Measurements from ENCODE around the gene NCOA3.

Gene NCOA3

DNA sequence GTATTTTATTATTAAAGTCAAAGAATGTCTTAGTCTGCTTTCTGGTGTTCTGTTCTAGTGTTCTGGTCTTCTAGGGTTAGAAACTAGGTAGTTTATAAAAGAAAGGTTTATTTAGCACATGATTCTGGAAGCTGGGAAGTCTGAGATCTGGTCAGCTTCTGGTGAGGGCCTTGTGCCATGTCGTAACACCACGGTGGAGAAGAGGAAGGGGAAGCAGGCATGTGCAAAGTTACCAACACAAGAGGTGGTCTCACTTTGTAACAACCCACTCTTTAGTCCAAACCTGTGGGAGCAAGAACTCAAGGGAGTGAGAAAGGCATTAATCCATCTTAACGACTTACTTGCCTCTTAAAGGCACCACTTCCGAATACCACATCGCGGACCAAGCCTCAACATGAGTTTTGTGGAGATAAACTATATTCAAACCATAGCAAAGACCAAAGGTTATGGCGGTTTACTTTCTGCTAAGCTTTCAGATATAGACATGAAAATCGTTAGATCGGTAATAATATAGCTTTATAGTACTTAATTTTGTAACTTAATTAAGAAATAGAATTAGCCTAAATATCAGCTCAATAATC lies 99.4 kb downstream of the NCOA3 start:
- DNase-seq: no peak

DNA sequence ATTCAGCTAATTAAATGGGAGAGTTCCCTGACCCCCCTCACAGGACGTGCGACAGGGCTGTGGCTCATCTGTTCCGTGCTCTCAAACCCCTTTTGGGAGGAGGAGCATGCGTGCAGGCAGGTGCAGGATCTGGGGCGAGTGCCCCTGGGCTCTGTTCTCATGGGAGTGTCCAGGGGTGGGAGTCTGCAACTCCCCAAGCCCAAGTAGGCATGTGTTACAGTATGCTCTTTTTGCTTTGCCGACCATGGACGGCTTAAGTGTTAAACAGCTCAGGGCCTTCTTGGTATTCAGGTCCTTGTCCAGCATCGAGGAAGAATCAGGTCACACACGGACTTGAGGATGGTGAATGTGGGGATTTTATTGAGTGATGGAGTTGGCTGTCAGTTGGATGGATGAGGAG lies 101.6 kb downstream of the NCOA3 start:
- no peak for DNase-seq

DNA sequence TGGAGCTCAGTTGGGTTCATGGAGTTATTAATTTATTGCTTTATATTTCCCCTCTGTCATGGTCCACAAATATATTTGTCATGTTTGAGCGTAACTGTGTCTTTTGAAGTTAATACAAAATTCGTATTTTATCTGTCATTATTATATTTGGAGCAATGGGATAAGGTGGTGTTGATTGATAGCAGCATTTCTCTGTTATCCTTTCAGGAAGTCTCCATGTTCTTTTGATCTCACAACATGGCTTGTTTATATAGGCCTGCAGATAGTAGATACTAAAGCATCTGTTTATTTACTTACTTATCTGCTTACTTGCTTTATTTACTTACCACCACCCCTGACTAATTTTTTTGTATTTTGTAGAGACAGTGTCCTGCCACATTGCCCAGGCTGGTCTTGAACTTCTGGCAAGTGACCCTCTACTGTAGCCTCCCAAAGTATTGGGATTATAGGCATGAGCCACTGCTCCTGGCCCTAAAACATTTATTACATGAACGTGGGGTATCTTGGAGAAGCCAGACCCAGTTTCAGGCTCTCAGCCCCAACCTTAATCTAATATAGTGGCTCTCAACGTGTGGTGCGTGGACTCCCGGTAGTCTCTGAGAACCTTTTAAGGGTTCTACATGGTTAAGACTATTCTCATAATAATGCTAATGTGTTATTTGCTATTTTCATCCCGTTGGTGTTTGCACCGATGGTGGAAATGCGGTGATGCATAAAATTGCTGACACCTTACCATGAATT lies 104.2 kb downstream of the NCOA3 start:
- DNase-seq: no peak

DNA sequence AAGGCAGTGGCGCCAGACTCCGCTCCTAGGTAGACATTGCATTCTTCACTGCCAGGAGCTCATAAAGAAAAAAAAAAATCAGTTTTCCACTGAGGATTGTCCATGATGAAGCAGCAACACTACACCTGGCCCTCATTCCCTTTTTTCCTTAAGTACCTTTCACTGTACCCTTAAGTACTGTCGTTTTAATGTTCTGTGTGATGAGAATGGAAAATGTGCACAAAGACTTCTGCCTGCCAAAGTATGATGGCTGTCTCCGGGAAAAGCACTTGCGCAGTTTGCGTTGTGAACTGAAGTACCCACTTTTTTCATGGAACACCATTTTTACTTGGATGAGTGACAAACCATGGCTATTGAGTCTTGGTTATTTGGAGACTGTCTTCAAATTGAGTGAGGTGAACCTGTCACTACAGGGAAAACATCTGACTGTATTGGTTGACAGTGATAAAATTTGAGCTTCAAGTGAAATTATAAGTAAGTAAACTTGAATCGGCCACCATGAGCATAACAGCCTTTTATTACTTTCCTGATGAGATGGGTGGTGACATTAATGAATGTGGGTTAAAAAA lies 104.8 kb downstream of the NCOA3 start:
- DNase-seq: no peak

DNA sequence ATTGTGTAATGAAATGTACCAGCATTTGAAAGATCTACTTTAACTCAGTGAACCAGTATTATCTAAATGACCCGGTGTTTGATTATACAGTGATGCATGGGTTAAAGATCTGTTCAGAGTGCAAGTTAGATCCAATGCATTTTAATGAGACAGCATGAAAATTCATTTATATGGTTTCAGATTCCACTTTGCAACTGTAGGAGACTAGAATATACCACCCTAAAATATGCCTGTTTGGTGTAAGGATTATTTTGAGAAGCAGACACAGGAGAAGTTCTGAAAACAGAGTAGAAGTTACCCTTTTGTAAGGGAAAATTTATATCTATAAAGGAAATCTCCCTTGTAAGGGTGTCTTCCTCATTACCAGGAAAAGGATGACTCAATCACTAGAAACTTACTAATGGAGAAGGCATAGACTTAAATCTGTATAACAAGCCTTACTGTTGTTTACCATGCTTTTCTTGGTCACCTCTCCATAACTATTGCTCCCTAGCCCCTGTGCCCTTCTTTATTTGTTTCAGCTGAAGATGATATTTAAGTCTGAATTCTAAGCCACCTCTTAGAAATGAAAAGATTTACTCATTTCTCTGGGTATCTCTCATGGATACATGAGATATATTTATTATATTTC lies 105.4 kb downstream of the NCOA3 start:
- peak in 1 of 5 experiments; percentile 15 for DNase-seq

DNA sequence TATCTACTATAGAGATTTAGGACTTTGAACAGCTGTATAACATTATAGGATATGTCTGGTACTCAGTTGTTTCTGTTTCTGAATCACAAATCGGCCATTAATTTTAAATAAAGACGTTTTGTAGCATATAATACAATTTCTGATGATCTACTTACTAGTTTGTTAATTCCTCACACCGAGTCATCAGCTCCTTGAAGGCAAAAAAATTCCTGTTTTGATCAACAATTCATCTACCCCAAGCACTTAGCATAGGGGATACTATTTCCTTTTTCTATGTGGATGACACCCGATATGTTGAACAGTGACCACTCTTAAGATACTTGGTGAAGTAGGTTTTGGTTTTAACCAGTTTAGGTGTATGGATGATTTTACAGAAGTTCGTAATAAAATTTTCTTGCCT lies 107.3 kb downstream of the NCOA3 start:
- no peak for DNase-seq

DNA sequence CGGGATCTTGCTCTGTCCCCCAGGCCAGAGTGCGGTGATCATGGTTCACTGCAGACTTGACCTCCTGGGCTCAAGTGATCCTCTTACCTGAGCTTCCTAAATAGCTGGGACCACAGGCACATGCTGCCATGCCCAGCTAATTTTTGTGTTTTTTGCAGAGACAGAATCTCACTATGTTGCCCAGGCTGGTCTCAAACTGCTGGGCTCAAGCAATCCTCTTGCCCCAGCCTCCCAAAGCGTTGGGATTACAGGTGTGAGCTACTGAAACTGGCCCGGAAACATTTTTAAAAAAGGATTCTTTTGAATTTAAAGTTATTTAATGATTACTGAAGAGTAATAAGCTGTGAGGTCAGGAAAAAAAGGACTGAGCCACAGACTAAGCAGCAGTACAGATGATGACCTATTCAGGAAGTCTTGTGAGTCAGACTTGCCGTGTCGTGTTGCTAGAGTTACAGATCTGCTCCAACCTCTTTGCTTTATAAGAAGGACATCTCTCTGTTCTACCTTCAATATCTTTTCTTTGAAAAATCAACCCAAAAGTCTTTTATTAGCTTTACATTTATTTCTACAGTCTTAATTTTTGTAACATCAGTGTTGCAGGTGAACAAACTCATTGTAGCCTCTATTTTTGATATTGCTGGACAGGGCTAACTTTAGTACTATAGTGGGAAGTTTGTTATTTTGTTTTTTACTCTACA lies 108.7 kb downstream of the NCOA3 start:
- peak in 3 of 5 experiments; percentile 30 to 84 (median 47) for DNase-seq

DNA sequence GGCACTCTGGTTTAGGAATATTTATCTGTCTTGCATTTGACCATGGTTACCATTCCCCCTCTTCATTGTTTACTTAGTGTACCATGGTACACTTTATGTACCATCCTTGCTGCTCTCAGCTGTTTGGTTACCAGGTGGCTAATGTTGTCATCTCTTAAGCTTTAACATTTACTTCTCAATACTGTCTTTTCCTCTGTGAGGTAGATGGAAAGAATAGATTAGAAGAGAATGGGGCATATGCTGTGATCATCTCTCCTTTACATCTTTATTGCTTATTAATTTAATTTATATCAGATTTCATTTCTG lies 109.2 kb downstream of the NCOA3 start:
- DNase-seq: peak in 1 of 5 experiments; percentile 52

DNA sequence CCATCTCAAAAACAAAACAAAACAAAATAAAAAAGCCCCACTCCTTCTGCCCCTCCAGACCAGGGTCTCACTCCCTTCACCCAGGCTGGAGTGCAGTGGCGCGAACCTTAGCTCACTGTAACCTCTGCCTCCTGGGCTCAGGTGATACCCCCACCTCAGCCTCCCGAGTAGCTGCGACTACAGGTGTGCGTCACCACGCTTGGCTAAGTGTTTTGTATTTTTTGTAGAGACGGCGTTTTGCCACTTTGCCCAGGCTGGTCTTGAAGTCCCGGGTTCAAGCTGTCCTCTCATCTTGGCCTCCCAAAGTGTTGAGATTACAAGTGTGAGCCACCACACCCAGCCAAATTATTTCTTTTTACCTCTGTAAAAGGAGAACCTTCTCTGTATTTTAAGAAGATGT lies 110.1 kb downstream of the NCOA3 start:
- no peak for DNase-seq

DNA sequence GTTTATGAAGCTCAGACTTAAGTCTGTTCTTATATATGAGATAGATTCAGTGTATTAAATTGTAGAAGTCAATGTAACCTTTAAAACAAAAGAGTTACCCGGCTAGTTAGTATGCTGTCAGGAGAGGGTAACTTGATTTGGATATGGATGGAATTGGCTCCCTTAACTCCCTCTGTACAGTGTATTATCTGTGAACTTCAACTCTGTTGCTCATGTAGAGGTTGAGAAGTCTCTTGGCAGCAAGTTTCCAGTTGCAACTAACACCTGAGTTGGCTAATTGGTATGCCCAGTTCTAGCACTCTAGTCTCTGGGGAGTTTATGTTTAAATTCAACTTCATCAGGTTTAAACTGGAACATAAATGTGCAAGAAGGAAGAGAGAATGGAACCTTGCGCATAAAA lies 111.0 kb downstream of the NCOA3 start:
- DNase-seq: no peak

DNA sequence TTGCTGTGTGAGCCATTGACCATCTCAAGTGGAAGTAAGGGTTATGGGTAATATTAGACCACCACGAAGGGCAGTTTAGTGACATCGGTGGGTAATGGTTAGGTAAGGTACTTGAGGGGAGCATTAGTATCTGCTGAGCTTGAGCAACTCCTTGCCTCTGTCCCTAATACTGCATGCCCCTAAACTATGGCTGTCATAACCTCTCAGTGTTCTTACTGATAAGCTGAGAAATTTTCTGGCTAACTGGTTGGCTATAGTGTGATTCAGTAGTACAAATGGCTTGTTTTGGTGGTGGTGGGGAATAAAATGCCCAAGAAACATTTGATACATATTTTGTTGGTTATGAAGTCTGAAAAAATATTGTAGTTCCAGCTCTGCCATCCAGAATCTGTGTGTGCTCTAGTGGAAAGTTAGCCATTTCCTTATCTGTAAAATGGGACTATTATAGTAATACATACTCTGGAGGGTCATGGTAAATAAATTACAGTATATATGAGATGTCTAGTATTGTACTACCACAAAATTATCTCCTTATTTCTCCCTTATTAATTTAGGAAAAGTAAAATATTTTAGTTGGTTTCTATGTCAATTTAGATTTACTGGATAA lies 113.1 kb downstream of the NCOA3 start:
- DNase-seq: no peak

DNA sequence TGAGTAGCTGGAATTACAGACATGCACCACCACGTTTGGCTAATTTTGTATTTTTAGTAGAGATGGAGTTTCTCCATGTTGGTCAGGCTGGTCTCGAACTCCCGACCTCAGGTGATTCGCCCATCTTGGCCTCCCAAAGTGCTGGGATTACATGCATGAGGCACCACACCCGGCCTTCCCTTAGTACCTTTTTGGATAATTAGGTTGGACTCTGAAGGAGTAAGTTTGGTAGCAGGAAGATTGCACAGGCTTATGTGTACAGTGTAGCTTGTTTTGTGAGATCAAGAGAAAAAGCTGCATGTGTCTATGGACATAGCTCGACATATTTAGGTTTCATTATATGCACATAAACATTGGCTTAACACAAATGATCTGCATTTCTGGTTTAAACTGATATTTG lies 116.8 kb downstream of the NCOA3 start:
- DNase-seq: no peak

DNA sequence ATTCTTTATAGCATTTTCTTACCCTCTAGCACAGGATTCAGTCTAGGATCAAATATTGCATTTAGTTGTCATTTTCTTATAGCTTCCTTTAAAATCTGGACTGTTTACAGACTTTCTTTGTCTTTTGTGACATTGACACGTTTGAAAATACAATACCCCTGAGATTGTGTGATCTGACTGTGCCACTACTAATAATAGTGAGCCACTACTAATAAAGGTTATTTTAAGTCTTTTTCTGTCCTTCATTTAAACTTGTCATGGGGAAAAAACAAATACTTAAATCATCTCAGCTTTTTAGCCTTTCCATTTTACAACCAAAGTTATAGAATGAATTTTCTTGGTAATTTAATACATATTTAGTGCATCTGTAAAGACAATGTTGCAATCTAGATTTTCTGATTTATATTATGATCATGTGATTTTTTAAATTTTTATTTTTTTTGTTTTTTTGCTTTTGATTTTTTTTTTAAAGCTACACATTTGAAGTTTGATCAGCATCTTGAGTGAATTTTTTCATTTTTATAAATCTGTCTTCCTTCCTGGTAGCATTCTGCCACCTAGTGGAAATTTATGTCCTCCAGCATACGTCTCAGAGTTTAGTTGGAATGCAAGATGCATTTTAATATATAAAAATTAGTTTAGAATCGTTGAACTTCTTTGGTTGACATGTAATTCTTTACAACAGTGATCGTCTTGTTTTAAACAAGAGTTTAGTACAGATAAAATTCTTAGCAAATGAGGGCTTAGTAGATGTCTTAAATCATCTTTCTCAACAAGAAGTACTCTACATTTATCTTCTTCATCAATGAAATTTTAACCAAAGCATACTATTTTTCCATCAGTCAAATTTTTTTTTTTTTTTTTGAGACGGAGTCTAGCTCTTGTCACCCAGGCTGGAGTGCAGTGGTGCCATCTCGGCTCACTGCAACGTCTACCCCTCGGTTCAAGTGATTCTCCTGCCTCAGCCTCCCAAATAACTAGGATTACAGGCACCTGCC lies 119.4 kb downstream of the NCOA3 start:
- peak in 2 of 5 experiments; percentile 5 to 71 for DNase-seq

DNA sequence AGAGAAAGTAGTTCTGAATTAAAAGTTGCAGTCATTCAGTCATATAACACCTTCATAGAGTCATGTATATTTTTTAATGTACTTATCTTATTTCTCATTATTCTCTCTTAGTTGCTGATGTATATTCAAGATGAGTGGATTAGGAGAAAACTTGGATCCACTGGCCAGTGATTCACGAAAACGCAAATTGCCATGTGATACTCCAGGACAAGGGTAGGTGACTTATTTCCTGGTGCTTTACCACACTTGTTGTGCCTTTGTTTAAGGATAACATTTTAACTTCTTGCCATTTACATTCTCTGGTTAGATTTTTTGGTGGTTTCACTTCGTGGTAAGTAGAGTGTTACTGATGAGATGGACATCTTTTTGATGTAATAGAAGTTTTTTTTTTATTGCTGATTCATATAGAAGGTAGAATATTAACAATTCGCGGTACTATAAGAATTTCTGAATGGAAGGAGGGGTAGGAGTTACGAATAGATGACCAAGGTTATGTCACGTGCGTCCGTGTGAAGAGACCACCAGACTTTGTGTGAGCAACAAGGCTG lies 120.5 kb downstream of the NCOA3 start:
- peak in 1 of 5 experiments; percentile 24 for DNase-seq

DNA sequence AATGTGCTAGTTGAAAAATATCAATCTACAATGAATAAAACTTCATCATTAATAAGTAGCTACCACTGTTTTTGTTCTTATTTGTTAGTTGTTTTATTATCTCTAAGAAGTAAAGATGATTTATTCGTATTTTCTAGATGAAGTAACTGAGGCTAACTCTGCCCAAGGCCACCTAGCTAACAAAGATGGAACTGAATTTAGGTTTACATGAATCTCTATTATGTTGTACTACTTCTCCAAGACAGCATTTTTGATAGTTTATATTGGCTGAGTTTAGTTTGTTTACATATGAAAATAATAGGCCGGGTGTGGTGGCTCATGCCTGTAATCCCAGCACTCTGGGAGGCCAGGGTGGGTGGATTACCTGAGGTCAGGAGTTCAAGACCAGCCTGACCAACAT lies 121.5 kb downstream of the NCOA3 start:
- no peak for DNase-seq

DNA sequence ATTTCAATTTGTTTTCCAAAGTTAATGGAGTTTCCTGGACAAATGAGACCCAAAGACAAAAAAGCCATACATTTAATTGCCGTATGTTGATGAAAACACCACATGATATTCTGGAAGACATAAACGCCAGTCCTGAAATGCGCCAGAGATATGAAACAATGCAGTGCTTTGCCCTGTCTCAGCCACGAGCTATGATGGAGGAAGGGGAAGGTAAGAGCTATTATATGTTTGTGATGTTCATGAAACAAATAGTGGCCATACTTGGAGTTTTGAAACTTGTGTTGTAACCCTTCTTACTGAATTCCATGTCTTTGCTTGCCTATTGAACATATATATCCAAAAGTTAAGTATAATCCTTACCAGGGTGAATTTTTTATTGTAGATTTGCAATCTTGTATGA lies 125.9 kb downstream of the NCOA3 start:
- no peak for DNase-seq

DNA sequence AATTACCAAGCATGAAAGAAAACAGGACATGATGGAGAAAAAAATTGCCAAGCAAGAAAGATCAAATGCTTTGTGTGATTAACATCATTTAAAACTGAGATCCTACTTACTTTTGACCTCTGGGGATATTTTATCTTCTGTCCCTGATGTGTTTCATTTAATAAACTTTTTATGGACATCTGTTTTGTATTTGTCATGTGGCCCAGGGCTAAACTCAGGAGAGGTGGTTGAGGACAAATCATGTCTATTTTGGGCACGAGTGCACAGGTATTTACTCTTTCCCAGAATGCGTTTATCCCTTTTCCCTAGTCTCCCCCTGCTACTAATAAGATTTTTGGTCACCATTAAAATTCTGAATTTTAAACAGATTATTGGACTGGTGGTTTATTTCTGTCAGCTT lies 128.2 kb downstream of the NCOA3 start:
- no peak for DNase-seq

DNA sequence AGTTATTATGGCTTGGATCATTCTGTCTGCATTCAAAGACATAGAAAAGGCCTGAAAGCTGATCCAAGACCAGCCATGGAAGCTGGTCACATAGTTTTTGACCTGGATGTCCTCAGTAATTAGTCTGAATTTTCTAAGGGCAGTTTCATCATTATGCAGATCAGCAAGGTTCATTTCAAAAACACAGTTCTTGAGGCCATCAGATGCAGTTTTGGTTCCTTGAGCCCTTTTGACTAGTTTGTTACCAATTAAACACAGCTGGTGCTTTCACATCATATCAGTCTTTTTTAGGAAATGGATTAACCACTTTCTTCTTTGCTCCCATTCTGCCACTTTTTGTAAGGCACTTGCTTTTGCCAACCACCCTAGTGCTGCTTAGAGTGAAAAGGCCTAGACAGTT lies 129.4 kb downstream of the NCOA3 start:
- no peak for DNase-seq

DNA sequence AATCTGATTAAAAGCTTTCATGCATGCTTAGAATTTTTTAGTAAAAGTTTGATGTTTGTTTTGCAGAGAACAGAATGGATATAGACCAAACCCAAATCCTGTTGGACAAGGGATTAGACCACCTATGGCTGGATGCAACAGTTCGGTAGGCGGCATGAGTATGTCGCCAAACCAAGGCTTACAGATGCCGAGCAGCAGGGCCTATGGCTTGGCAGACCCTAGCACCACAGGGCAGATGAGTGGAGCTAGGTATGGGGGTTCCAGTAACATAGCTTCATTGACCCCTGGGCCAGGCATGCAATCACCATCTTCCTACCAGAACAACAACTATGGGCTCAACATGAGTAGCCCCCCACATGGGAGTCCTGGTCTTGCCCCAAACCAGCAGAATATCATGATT lies 133.6 kb downstream of the NCOA3 start:
- DNase-seq: no peak

DNA sequence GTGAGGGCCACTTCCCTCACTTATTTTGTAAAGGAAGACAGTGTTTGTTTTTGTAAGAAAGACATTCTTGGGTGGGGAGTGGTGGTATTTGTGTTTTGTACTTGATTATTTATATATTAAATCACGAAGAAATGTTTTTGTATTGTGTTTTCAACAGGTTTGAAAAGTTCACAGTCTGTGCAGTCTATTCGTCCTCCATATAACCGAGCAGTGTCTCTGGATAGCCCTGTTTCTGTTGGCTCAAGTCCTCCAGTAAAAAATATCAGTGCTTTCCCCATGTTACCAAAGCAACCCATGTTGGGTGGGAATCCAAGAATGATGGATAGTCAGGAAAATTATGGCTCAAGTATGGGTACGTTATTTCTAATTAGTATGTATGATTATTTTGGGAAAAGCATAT lies 137.2 kb downstream of the NCOA3 start:
- no peak for DNase-seq

DNA sequence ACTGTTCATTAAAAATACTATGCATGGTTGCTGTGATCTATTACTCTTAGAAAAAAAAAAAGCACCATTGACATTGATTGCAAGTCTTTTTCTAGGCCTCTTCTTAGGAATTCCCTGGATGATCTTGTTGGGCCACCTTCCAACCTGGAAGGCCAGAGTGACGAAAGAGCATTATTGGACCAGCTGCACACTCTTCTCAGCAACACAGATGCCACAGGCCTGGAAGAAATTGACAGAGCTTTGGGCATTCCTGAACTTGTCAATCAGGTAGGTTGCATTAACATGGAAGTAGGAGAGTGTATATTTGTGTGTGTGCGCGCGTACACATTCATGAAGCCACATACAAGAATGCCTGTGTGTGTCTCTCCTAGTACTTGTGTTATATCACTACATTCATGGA lies 140.4 kb downstream of the NCOA3 start:
- no peak for DNase-seq
